ENCODE results near the gene WIF1. TPM values are rescaled to one million over a fixed set of nuclear protein-coding genes. Genes with fewer than 3 reads are reported as not detected.

The WIF1 gene
- not detected in 2 replicates for total RNA-seq

GRCh38 chr12:65121049-65121955 lies at the start of gene WIF1:
Gene WIF1, minus strand, starts transcription at chr12:65121305. Its CDS starts 114 bp downstream, at chr12:65121191.

GRCh38 chr12:65169320-65170208 lies 48.5 kb upstream of the WIF1 start, which contains the start of gene LEMD3:
Gene LEMD3, plus strand, starts transcription at chr12:65169583. Its CDS starts 14 bp downstream, at chr12:65169597.

Other genes starting within 250 kb of the WIF1 start
- 31.8 and 33.4 TPM in 2 replicates for gene LEMD3, start 48.3 kb upstream of the WIF1 start, total RNA-seq
- 2.7 and 4.8 TPM in 2 replicates for gene MSRB3, start 157.4 kb upstream of the WIF1 start, total RNA-seq

All from nasal cavity respiratory epithelium epithelial cell of viscerocranial mucosa (primary cell).